RWPE1 (cell line): Measurements from ENCODE around the gene HPSE2.

ENCODE experiments used
- CTCF ChIA-PET: fragments of 350-600 bp; sonication (Branson Sonifier 250); formaldehyde crosslinking; extraction: SDS; loops from one replicate; lab custom pipeline; 2021; lab: Yijun Ruan, JAX
- POLR2A ChIA-PET: fragments of 400-600 bp; formaldehyde crosslinking; extraction: SDS; loops from one replicate; lab custom pipeline; 2020; ENCODE audit warnings: antibody characterized with exemption; ENCODE audit not compliant: low non-redundant PET; lab: Yijun Ruan, JAX
- DNase-seq: peaks from one replicate; pipeline ENCODE4 v3.0.0; 2012; ENCODE audit warnings: low spot score
- H3K27ac ChIP-seq: fragments of 450-650 bp; 2 replicates; pipeline ENCODE4 v1.5.1; 2017
- CTCF ChIP-seq: fragments of 450-650 bp; conservative IDR thresholded peaks from 2 replicates; pipeline ENCODE4 v1.5.1; 2017; ENCODE audit warnings: low read depth, mild to moderate bottlenecking

Gene HPSE2

GRCh38 chr10:98420786-98421185 lies 814.9 kb downstream of the HPSE2 start:
- ChIA-PET POLR2A (no interaction called here), CTCF (interaction anchor here (0.6 kb wide), 2 partner anchors 47 to 82 kb away, joined by 3 to 4 read pairs; no protein-coding TSS in a partner anchor)
- no peak overlapping the region for H3K27ac ChIP-seq
- DNase-seq, result no peak
- TF ChIP-seq CTCF, result no peak

GRCh38 chr10:98419469-98420261 lies 816.0 kb downstream of the HPSE2 start:
- CTCF ChIA-PET, result interaction anchor here (0.6 kb wide), 2 partner anchors 107 to 126 kb away, joined by 3 to 6 read pairs; no protein-coding TSS in a partner anchor
- no peak for TF ChIP-seq CTCF
- no peak for DNase-seq
- H3K27ac ChIP-seq, result peak overlapping the region; percentile 8
- POLR2A ChIA-PET, result no interaction called here

- peak overlapping the region; percentile 8 for H3K27ac ChIP-seq
- DNase-seq, result no peak
- ChIA-PET CTCF (interaction anchor here (0.6 to 1.3 kb wide), 3 partner anchors 18 to 125 kb away, joined by 3 to 6 read pairs (median 4); no protein-coding TSS in a partner anchor), POLR2A (no interaction called here)
- TF ChIP-seq CTCF, result no peak
These were observed 816.8 kb downstream of the HPSE2 start for GRCh38 chr10:98418665-98419468.

- DNase-seq, result no peak
- no peak overlapping the region for H3K27ac ChIP-seq
- TF ChIP-seq CTCF, result no peak
- ChIA-PET POLR2A (no interaction called here), CTCF (interaction anchor here (1.3 kb wide), 1 partner anchor 18 kb away, joined by 4 read pairs; no protein-coding TSS in a partner anchor)
These were observed 817.5 kb downstream of the HPSE2 start for GRCh38 chr10:98417973-98418664.

GRCh38 chr10:98417481-98417959 lies 818.1 kb downstream of the HPSE2 start:
- DNase-seq, result no peak
- ChIA-PET CTCF (interaction anchor here (0.6 kb wide), 1 partner anchor 74 kb away, joined by 3 read pairs; no protein-coding TSS in a partner anchor), POLR2A (no interaction called here)
- no peak for TF ChIP-seq CTCF
- peak overlapping the region; percentile 21; the same call in 1 of the 2 replicates for H3K27ac ChIP-seq
